Sciatic nerve (tissue), 2 donors: ENCODE measurements around the gene FBXW12. TPM values are rescaled to one million over a fixed set of nuclear protein-coding genes. Genes with fewer than 3 reads are reported as not detected.

ENCODE experiments used
- ATAC-seq: fragments of 200-7000 bp; cut with Tn5 transposase; one replicate; pipeline ENCODE4 v1.9.1; 2020; ENCODE audit warnings: mild to moderate bottlenecking, moderate library complexity
- DNase-seq: peaks from one replicate; pipeline ENCODE4 v3.0.0-alpha.2; 2020; ENCODE audit warnings: low spot score
- intact Hi-C: fragments of 100-400 bp; cut with DNase I; formaldehyde crosslinking; loops from one replicate; pipeline ENCODE4 v1.14.2; 2022
- total RNA-seq: library from RNA; stranded (reverse); fragmentation: NEBNext Ultra II Directional; extraction: Animal tissue kit (Norgen Biotek cat#: 25700); gene quantifications from one replicate; pipeline ENCODE4 v1.2.1, GENCODE V29; 2021
- donor health status: DM: no; HTN: no; CAD: no.
- donor health status: DM: no; HTN: no; CAD: no.

Gene FBXW12
- total RNA-seq, 1 donor from 2014 or later, result 0.27 TPM

GRCh38 chr3:48404440-48405342 lies 32.7 kb downstream of the FBXW12 start:
- intact Hi-C loops, result no loop called here
- DNase-seq, result peak; percentile 45
- ATAC-seq, result no peak

GRCh38 chr3:48405343-48405881 lies 33.4 kb downstream of the FBXW12 start:
- DNase-seq (peak; percentile 52), ATAC-seq (no peak)
- intact Hi-C loops, result no loop called here

GRCh38 chr3:48405971-48406370 lies 34.0 kb downstream of the FBXW12 start:
- intact Hi-C loops, result no loop called here
- DNase-seq, result no peak
- no peak for ATAC-seq

GRCh38 chr3:48406443-48407431 lies 34.7 kb downstream of the FBXW12 start:
- peak; percentile 45 for DNase-seq
- ATAC-seq, result no peak
- intact Hi-C loops, result no loop called here

GRCh38 chr3:48407542-48408099 lies 35.6 kb downstream of the FBXW12 start:
- DNase-seq, result peak; percentile 30
- ATAC-seq, result no peak
- intact Hi-C loops, result no loop called here

- intact Hi-C loops, result no loop called here
- ATAC-seq (no peak), DNase-seq (peak; percentile 48)
These were observed 36.8 kb downstream of the FBXW12 start for GRCh38 chr3:48408823-48409281.

- no peak for ATAC-seq
- DNase-seq, result peak; percentile 50
- intact Hi-C loops, result no loop called here
These were observed 37.5 kb downstream of the FBXW12 start for GRCh38 chr3:48409291-48410201.

GRCh38 chr3:48410205-48411040 lies 38.4 kb downstream of the FBXW12 start:
- no peak for ATAC-seq

GRCh38 chr3:48411041-48411588 lies 39.1 kb downstream of the FBXW12 start:
- intact Hi-C loops, result no loop called here
- DNase-seq (peak; percentile 36), ATAC-seq (no peak)

More at GRCh38 chr3:48410205-48411040, 38.4 kb downstream of the FBXW12 start:
- intact Hi-C loops, result no loop called here
- DNase-seq, result peak; percentile 35

- intact Hi-C loops, result no loop called here
- DNase-seq (peak; percentile 51), ATAC-seq (no peak)
These were observed 39.8 kb downstream of the FBXW12 start for GRCh38 chr3:48411606-48412374.

GRCh38 chr3:48412375-48413001 lies 40.5 kb downstream of the FBXW12 start:
- DNase-seq, result peak; percentile 50
- ATAC-seq, result no peak
- intact Hi-C loops, result no loop called here

- ATAC-seq (no peak), DNase-seq (peak; percentile 47)
- intact Hi-C loops, result no loop called here
These were observed 41.1 kb downstream of the FBXW12 start for GRCh38 chr3:48413086-48413485.

- no peak for DNase-seq
- intact Hi-C loops, result no loop called here
- ATAC-seq, result no peak
These were observed 41.6 kb downstream of the FBXW12 start for GRCh38 chr3:48413611-48414010.

- intact Hi-C loops, result no loop called here
- ATAC-seq, result no peak
- DNase-seq, result no peak
These were observed 42.6 kb downstream of the FBXW12 start for GRCh38 chr3:48414376-48415250.
